T-helper 1 cell (primary cell): Measurements from ENCODE around the gene RAP1GDS1.
"Not testable (repeated sequence)": the region's sequence is repeated elsewhere in the genome, so short reads cannot be mapped to it uniquely, and the experiment has no call there.

Experiments used
- DNase-seq, 5 donors: peaks; one replicate each; pipeline ENCODE4 v3.0.0-alpha.2; 2012 to 2020
- total RNA-seq, 4 donors: gene quantifications; one replicate each; lab custom pipeline; 2026; lab: John Stamatoyannopoulos, UW

Gene RAP1GDS1
- total RNA-seq = 41.5 to 47.7 (median 42.6) reads per million in 4 donors

GRCh38 chr4:98260579-98261404 is at the start of gene RAP1GDS1:
TSS of gene RAP1GDS1 (plus strand) at chr4:98261384. CDS start at chr4:98261566, 182 bp downstream.
- peak; percentile 78 to 95 (median 82) for DNase-seq

GRCh38 chr4:98222306-98222705 is 38.9 kb upstream of the RAP1GDS1 start:
- no peak for DNase-seq

GRCh38 chr4:98226396-98226795 is 34.8 kb upstream of the RAP1GDS1 start:
- DNase-seq = no peak

- DNase-seq = no peak
Measured at GRCh38 chr4:98230961-98231360, 30.2 kb upstream of the RAP1GDS1 start.

- DNase-seq = peak in 1 of 5 donors; percentile 35
Measured at GRCh38 chr4:98232202-98232601, 29.0 kb upstream of the RAP1GDS1 start.

GRCh38 chr4:98237204-98237603 is 24.0 kb upstream of the RAP1GDS1 start:
- no peak for DNase-seq

- DNase-seq = no peak
Measured at GRCh38 chr4:98242063-98242462, 19.1 kb upstream of the RAP1GDS1 start.

- no peak for DNase-seq
Measured at GRCh38 chr4:98242538-98242937, 18.6 kb upstream of the RAP1GDS1 start.

- peak in 1 of 5 donors; percentile 6 for DNase-seq
Measured at GRCh38 chr4:98245226-98245625, 16.0 kb upstream of the RAP1GDS1 start.

- DNase-seq = no peak
Measured at GRCh38 chr4:98248934-98249333, 12.2 kb upstream of the RAP1GDS1 start.

- no peak for DNase-seq
Measured at GRCh38 chr4:98249831-98250230, 11.4 kb upstream of the RAP1GDS1 start.

GRCh38 chr4:98253499-98253898 is 7.7 kb upstream of the RAP1GDS1 start:
- no peak for DNase-seq

- peak in 3 of 5 donors; percentile 9 to 27 (median 23) for DNase-seq
Measured at GRCh38 chr4:98260047-98260578, 1.1 kb upstream of the RAP1GDS1 start.

- DNase-seq = peak in 3 of 5 donors; percentile 32 to 73 (median 70)
Measured at GRCh38 chr4:98261405-98262291, 464 bp downstream of the RAP1GDS1 start.

GRCh38 chr4:98262431-98262830 is 1.2 kb downstream of the RAP1GDS1 start:
- DNase-seq = no peak

- DNase-seq = no peak
Measured at GRCh38 chr4:98267498-98267897, 6.3 kb downstream of the RAP1GDS1 start.

- peak in 1 of 5 donors; percentile 60 for DNase-seq
Measured at GRCh38 chr4:98275145-98275544, 14.0 kb downstream of the RAP1GDS1 start.

- DNase-seq = no peak
Measured at GRCh38 chr4:98283219-98284189, 22.3 kb downstream of the RAP1GDS1 start.

GRCh38 chr4:98284640-98285046 is 23.5 kb downstream of the RAP1GDS1 start:
- no peak for DNase-seq

GRCh38 chr4:98285676-98286075 is 24.5 kb downstream of the RAP1GDS1 start:
- no peak for DNase-seq

- DNase-seq = no peak
Measured at GRCh38 chr4:98287328-98287727, 26.1 kb downstream of the RAP1GDS1 start.

- not testable (repeated sequence) for DNase-seq
Measured at GRCh38 chr4:98288671-98289070, 27.5 kb downstream of the RAP1GDS1 start.
